ENCODE results near the gene FRMD4A.

Gene FRMD4A

GRCh38 chr10:14116837-14117236 is 213.9 kb downstream of the FRMD4A start:
- no peak overlapping the region for H3K27ac ChIP-seq (ENCODE audit: poor library complexity, severe bottlenecking)
- H3K27me3 ChIP-seq (ENCODE audit: insufficient read depth, poor library complexity, severe bottlenecking), result no peaks in the 10 kb centered on the region
- no peak for DNase-seq (ENCODE audit: low spot score)
- TF ChIP-seq CTCF (IDR thresholded peaks at IDR 0.05; ENCODE audit: poor library complexity, severe bottlenecking), result no peak
- no peak for ATAC-seq (ENCODE audit: low read depth)
- no peaks in the 10 kb centered on the region for H3K9me3 ChIP-seq (ENCODE audit: severe bottlenecking)
- no peaks in the 10 kb centered on the region for H3K36me3 ChIP-seq (ENCODE audit: low read depth)
- H3K4me1 ChIP-seq (ENCODE audit: insufficient read depth, poor library complexity, severe bottlenecking), result no peaks in the 10 kb centered on the region
- no peak overlapping the region for H3K4me3 ChIP-seq (ENCODE audit: severe bottlenecking)

GRCh38 chr10:14116021-14116420 is 214.7 kb downstream of the FRMD4A start:
- no peaks in the 10 kb centered on the region for H3K27me3 ChIP-seq (ENCODE audit: insufficient read depth, poor library complexity, severe bottlenecking)
- no peak for ATAC-seq (ENCODE audit: low read depth)
- H3K27ac ChIP-seq (ENCODE audit: poor library complexity, severe bottlenecking), result no peak overlapping the region
- TF ChIP-seq CTCF (IDR thresholded peaks at IDR 0.05; ENCODE audit: poor library complexity, severe bottlenecking), result no peak
- no peak for DNase-seq (ENCODE audit: low spot score)
- H3K9me3 ChIP-seq (ENCODE audit: severe bottlenecking), result no peaks in the 10 kb centered on the region
- H3K36me3 ChIP-seq (ENCODE audit: low read depth), result no peaks in the 10 kb centered on the region
- no peaks in the 10 kb centered on the region for H3K4me1 ChIP-seq (ENCODE audit: insufficient read depth, poor library complexity, severe bottlenecking)
- H3K4me3 ChIP-seq (ENCODE audit: severe bottlenecking), result no peak overlapping the region

- Histone ChIP-seq H3K9me3 (ENCODE audit: severe bottlenecking) (no peaks in the 10 kb centered on the region), H3K36me3 (ENCODE audit: low read depth) (no peaks in the 10 kb centered on the region), H3K27ac (ENCODE audit: poor library complexity, severe bottlenecking) (no peak overlapping the region), H3K4me1 (ENCODE audit: insufficient read depth, poor library complexity, severe bottlenecking) (no peaks in the 10 kb centered on the region), H3K4me3 (ENCODE audit: severe bottlenecking) (no peak overlapping the region), H3K27me3 (ENCODE audit: insufficient read depth, poor library complexity, severe bottlenecking) (no peaks in the 10 kb centered on the region)
- ATAC-seq (ENCODE audit: low read depth), result no peak
- no peak for DNase-seq (ENCODE audit: low spot score)
- TF ChIP-seq CTCF (IDR thresholded peaks at IDR 0.05; ENCODE audit: poor library complexity, severe bottlenecking), result no peak
Observed at GRCh38 chr10:14114791-14115190, 215.9 kb downstream of the FRMD4A start.

GRCh38 chr10:14112056-14112455 is 218.7 kb downstream of the FRMD4A start:
- Histone ChIP-seq H3K27me3 (ENCODE audit: insufficient read depth, poor library complexity, severe bottlenecking) (no peaks in the 10 kb centered on the region), H3K27ac (ENCODE audit: poor library complexity, severe bottlenecking) (no peak overlapping the region), H3K4me1 (ENCODE audit: insufficient read depth, poor library complexity, severe bottlenecking) (no peaks in the 10 kb centered on the region), H3K4me3 (ENCODE audit: severe bottlenecking) (no peak overlapping the region), H3K9me3 (ENCODE audit: severe bottlenecking) (no peaks in the 10 kb centered on the region), H3K36me3 (ENCODE audit: low read depth) (no peaks in the 10 kb centered on the region)
- DNase-seq (ENCODE audit: low spot score) (no peak), ATAC-seq (ENCODE audit: low read depth) (no peak)
- TF ChIP-seq CTCF (IDR thresholded peaks at IDR 0.05; ENCODE audit: poor library complexity, severe bottlenecking), result no peak

GRCh38 chr10:14111208-14111607 is 219.5 kb downstream of the FRMD4A start:
- Histone ChIP-seq H3K36me3 (ENCODE audit: low read depth) (no peaks in the 10 kb centered on the region), H3K27me3 (ENCODE audit: insufficient read depth, poor library complexity, severe bottlenecking) (no peaks in the 10 kb centered on the region), H3K9me3 (ENCODE audit: severe bottlenecking) (no peaks in the 10 kb centered on the region), H3K4me1 (ENCODE audit: insufficient read depth, poor library complexity, severe bottlenecking) (no peaks in the 10 kb centered on the region), H3K27ac (ENCODE audit: poor library complexity, severe bottlenecking) (no peak overlapping the region), H3K4me3 (ENCODE audit: severe bottlenecking) (no peak overlapping the region)
- TF ChIP-seq CTCF (IDR thresholded peaks at IDR 0.05; ENCODE audit: poor library complexity, severe bottlenecking), result no peak
- ATAC-seq (ENCODE audit: low read depth), result no peak
- no peak for DNase-seq (ENCODE audit: low spot score)
